ENCODE results near the gene IL15RA. TPM values are rescaled to one million over a fixed set of nuclear protein-coding genes. Genes with fewer than 3 reads are reported as not detected.
"Not testable (repeated sequence)": the region's sequence is repeated elsewhere in the genome, so short reads cannot be mapped to it uniquely, and the experiment has no call there.

Gene IL15RA
- total RNA-seq, 3 donors from 2014 or later: 15.1 to 35.7 (median 25.9) TPM

GRCh38 chr10:5915451-5915850 is 61.9 kb downstream of the IL15RA start:
- Histone ChIP-seq H3K4me3 (no peak overlapping the region), H3K4me1 (no peaks in the 10 kb centered on the region), H3K9me3 (no peaks in the 10 kb centered on the region), H3K27ac (no peak overlapping the region), H3K27me3 (no peaks in the 10 kb centered on the region), H3K36me3 (peaks cover 11% of the 10 kb centered on the region)
- no peak for DNase-seq (ENCODE audit: low spot score in 2 of 2)
- intact Hi-C loops (cut with DNase I; ENCODE audit: low total_unique reads): no loop called here
- TF ChIP-seq, protein P1, sequence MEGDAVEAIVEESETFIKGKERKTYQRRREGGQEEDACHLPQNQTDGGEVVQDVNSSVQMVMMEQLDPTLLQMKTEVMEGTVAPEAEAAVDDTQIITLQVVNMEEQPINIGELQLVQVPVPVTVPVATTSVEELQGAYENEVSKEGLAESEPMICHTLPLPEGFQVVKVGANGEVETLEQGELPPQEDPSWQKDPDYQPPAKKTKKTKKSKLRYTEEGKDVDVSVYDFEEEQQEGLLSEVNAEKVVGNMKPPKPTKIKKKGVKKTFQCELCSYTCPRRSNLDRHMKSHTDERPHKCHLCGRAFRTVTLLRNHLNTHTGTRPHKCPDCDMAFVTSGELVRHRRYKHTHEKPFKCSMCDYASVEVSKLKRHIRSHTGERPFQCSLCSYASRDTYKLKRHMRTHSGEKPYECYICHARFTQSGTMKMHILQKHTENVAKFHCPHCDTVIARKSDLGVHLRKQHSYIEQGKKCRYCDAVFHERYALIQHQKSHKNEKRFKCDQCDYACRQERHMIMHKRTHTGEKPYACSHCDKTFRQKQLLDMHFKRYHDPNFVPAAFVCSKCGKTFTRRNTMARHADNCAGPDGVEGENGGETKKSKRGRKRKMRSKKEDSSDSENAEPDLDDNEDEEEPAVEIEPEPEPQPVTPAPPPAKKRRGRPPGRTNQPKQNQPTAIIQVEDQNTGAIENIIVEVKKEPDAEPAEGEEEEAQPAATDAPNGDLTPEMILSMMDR (IDR thresholded peaks at IDR 0.05): no peak
- TF ChIP-seq POLR2AphosphoS5 (IDR thresholded peaks at IDR 0.05) (no peak), POLR2A (IDR thresholded peaks at IDR 0.05) (no peak)

DNA sequence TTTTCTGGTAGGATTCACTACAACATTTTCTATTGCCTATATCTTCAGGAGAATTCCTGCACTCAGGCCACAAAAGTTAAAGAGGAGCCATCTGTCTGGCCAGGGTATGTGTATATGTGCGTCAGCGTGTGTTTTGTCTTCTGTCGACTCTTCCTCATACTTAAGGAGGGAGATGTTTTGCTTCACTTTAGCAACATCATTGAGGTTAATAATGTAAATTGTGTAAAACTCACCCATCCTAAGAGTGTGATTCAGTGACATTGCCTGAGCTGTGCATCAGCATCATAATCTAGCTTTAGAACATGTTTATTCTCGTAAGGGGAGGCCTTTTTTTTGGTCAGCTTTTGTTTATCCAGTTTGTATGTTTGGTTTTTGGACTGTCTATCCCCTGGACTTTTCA is 63.6 kb downstream of the IL15RA start:
- Histone ChIP-seq H3K4me1 (no peaks in the 10 kb centered on the region), H3K27ac (no peak overlapping the region), H3K27me3 (no peaks in the 10 kb centered on the region), H3K9me3 (no peaks in the 10 kb centered on the region), H3K4me3 (no peak overlapping the region), H3K36me3 (peaks cover 11% of the 10 kb centered on the region)
- no peak for DNase-seq (ENCODE audit: low spot score in 2 of 2)
- intact Hi-C loops (cut with DNase I; ENCODE audit: low total_unique reads): no loop called here
- TF ChIP-seq POLR2A (IDR thresholded peaks at IDR 0.05) (no peak), POLR2AphosphoS5 (IDR thresholded peaks at IDR 0.05) (no peak)
- TF ChIP-seq, protein P1 (IDR thresholded peaks at IDR 0.05): no peak

DNA sequence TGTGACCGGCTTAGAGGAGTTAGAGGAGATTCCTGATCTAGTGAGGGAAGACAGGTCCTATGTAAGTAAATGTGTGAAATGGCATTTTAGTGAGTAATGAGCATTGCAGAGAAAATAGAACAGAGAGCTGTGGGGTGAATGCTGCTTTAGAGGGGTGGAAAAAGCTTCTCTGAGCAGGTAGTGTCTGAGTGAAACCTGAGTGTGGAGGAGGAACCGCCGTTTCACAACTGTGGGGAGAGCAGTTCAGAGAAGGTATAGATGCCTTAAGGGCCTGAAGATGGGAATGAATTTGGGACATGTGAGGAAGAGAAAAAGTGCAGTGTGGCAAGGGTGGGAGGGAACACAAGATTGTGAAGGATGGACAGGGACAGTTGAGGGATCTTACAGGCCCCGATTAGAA is 65.7 kb downstream of the IL15RA start:
- Histone ChIP-seq H3K36me3 (peaks cover 4% of the 10 kb centered on the region), H3K27me3 (no peaks in the 10 kb centered on the region), H3K4me1 (no peaks in the 10 kb centered on the region), H3K4me3 (no peak overlapping the region), H3K9me3 (no peaks in the 10 kb centered on the region), H3K27ac (no peak overlapping the region)
- intact Hi-C loops (cut with DNase I; ENCODE audit: low total_unique reads): no loop called here
- TF ChIP-seq POLR2A (IDR thresholded peaks at IDR 0.05) (no peak), POLR2AphosphoS5 (IDR thresholded peaks at IDR 0.05) (no peak)
- TF ChIP-seq, protein P1 (IDR thresholded peaks at IDR 0.05): no peak
- no peak for DNase-seq (ENCODE audit: low spot score in 2 of 2)

GRCh38 chr10:5910323-5911100 is 66.8 kb downstream of the IL15RA start:
- DNase-seq (ENCODE audit: low spot score in 2 of 2): no peak
- no peaks in the 10 kb centered on the region for H3K27me3 ChIP-seq
- H3K4me1 ChIP-seq: no peaks in the 10 kb centered on the region
- TF ChIP-seq POLR2A (IDR thresholded peaks at IDR 0.05): no peak
- TF ChIP-seq, protein P1 (IDR thresholded peaks at IDR 0.05): no peak
- TF ChIP-seq POLR2AphosphoS5 (IDR thresholded peaks at IDR 0.05): no peak
- H3K9me3 ChIP-seq: no peaks in the 10 kb centered on the region
- peaks cover 4% of the 10 kb centered on the region for H3K36me3 ChIP-seq
- no peak overlapping the region for H3K27ac ChIP-seq
- intact Hi-C loops (cut with DNase I; ENCODE audit: low total_unique reads): no loop called here
- no peak overlapping the region for H3K4me3 ChIP-seq

- H3K27ac ChIP-seq; H3K27me3 ChIP-seq; H3K9me3 ChIP-seq; DNase-seq (ENCODE audit: low spot score in 2 of 2); H3K4me3 ChIP-seq; intact Hi-C loops (cut with DNase I; ENCODE audit: low total_unique reads); H3K36me3 ChIP-seq; H3K4me1 ChIP-seq: not testable (repeated sequence)
Measured at GRCh38 chr10:5908676-5909075, 68.7 kb downstream of the IL15RA start.
